GM18873 (cell line): ENCODE data around the gene LGALS4.
"Not testable (repeated sequence)": the region's sequence is repeated elsewhere in the genome, so short reads cannot be mapped to it uniquely, and the experiment has no call there.

ENCODE experiments used
- ATAC-seq: cut with Tn5 transposase; IDR thresholded peaks from one replicate; pipeline ENCODE4 v1.9.1; 2021; ENCODE audit warnings: mild to moderate bottlenecking, moderate library complexity, moderate number of reproducible peaks; ENCODE audit not compliant: unreplicated experiment, low FRiP score

Gene LGALS4

DNA sequence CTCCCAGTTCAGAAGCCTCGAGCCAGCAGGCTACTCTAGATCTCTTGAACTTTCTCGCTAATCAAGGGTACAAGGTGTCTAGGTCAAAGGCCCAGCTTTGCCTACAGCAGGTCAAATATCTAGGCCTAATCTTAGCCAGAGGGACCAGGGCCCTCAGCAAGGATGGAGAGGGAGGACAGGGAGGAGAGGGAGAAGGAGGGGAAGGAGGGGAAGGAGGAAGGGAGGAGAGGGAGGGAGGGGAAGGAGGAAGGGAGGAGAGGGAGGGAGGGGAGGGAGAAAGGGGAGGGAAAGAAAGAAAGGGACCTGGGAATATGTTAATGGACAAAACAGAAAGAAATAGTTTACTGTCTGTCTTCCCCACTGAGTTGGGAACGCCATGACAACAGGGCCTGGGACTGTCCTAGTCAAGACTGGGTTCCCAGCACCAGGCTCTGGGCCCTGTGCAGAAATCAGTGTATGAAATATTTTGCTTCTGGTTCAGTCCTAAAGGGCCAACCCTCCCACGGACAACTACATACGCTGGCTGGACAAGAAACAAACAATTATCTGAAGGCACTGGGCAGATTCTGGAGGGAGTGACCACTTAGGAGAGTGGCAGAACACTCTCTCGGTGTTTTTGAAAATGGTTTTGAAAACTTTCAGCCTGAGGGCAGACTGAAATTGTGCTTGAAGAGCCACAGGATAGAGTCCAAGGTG is 14.3 kb upstream of the LGALS4 start:
- no peak for ATAC-seq

DNA sequence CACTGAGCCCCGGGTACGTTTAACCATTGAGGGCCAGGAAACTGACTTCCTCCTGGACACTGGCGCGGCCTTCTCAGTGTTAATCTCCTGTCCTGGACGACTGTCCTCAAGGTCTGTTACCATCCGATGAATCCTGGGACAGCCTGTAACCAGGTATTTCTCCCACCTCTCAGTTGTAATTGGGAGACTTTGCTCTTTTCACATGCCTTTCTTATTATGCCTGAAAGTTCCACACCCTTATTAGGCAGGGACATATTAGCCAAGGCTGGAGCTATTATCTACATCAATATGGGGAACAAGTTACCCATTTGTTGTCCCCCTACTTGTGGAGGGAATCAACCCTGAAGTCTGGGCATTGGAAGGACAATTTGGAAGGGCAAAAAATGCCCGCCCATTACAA is 13.2 kb upstream of the LGALS4 start:
- not testable (repeated sequence) for ATAC-seq

DNA sequence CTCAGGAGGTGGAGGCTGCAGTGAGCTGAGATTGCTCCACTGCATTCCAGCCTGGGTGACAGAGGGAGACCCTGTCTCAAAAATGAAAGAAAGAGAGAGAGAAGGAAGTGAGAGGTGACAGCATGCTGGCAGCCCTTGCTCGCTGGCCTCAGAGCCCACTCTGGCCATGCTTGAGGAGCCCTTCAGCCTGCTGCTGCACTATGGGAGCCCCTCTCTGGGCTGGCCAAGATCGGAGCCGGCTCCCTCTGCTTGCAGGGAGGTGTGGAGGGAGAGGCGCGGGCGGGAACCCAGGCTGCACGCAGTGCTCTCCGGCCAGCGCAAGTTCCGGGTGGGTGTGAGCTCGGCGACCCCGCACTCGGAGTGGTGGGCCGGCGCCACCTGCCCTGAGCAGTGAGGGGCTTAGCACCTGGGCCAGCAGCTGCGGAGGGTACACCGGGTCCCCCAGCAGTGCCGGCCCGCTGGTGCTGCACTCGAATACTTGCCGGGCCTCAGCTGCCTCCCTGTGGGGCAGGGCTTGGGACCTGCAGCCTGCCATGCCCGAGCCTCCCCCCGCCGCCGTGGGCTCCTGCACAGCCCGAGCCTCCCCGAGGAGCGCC is 8.6 kb upstream of the LGALS4 start:
- ATAC-seq, result not testable (repeated sequence)

DNA sequence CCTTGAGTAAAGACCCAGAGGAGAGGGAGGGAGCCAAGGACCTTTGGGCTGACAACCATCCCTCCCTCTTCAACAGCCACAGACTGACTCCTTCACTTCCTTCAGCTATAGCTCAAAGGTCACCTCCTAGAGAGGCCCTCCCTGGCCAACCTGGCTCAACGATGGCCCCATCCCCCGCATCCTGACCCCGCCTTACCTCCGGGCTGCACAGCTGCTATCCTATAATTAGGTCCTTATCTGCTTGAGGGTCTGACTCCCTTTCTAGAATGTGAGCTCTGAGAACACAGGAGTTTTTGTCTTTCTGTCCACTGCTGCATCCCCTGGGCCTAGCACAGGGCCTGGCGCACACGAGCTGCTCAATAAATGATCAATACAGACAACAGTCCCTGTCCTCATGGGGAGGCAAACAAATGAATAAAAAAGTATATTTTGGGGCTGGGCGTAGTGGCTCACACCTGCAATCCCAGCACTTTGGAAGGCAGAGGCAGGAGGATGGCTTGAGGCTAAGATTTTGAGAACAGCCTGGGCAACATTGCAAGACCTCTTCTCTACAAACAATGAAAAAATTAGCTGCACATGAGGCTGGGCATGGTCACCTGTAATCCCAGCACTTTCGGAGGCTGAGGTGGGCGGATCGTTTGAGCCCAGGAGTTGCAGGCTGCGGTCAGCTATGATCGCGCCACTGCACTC is 6.6 kb upstream of the LGALS4 start:
- no peak for ATAC-seq

DNA sequence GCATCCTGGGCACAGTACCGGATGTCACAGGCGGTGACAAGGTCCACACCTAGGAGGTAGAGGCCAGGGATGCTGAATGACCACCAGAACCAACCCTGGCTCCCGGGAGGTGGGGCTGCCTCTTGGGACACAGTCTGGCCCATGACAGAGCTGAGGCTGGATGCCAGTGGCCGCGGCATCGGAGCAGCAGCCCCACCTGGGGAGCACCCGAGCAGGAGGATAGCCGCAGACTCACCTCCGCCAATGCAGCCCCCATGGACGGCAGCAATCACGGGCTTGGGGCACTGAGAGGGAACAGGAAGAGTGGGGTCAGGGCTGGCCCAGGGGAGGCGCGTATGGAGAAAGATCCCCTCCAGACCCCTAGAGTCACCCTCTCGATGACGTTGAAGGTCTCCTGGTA is 4.3 kb upstream of the LGALS4 start:
- ATAC-seq, result no peak

DNA sequence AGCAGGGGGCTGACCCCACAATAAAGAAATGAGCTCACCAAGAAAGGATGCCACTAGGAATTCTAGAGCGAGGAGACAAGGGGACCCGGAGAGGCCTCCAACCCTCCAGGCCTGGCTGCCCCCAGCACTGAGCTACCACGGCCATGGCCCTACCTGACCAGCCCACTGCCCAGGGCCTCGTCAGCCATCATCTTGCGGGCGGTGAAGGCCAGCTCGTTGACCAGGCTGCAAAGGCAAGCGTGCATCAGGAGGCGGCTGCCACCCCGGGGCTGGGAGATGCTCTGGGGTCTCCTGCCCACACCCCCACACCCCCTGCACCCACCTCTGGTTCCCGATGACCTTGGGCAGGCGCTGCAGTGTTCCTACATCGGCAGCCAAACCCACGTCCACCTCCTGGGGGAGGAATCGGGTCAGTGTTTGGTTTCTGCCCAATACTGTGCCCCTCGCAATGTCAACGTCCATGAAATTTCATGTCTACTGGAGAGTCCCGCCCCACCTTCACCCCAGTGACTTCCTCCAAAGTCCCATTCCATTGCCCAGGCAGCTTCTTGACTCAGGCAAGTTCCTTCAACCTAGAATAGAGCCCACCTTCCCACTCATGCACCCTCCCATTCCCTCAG is 3.5 kb upstream of the LGALS4 start:
- no peak for ATAC-seq

DNA sequence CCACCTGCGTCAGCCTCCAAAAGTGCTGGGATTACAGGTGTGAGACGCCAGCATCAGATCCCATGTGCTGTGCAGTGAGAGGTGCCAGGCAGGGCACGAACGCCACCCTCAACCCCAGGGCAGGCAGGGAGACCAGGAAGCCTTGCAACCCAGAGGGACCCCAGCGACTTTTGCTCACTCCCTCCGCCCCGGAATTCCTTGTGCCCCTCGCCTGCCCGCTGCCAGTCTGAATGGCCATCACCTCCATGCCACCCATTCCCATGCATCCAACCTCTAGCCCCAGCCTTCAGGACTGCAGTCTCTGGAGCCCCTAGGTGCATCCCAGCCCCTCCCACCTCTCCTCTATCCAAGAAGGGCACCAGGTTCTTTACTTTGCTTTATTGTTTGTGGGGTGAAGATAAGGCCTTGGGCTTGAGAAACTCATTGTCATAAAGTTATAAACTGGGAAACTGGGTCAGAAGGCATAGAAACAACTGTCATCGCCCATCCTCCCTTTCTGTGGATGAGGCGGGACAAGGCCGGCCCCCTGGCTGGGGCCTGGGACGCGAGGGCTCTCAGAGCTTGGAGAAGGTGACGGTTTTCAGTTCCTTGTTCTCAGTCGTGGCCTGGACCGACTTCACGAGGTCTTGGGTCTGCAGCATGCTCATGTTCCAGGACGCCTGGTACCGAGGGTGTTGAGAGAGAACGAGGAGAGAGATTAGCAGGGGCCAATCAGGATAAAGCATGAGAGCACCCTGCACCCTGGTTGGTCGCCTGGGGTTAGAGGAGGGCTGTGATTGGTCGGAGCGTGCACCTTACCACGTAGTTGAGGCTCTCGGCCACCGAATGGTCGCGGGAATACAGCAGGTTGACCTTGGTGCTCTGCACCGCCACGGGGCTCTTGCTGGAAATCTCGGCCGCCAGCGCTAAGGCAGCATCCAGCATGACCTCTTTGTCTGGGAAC is 2.6 kb upstream of the LGALS4 start:
- ATAC-seq, result no peak

DNA sequence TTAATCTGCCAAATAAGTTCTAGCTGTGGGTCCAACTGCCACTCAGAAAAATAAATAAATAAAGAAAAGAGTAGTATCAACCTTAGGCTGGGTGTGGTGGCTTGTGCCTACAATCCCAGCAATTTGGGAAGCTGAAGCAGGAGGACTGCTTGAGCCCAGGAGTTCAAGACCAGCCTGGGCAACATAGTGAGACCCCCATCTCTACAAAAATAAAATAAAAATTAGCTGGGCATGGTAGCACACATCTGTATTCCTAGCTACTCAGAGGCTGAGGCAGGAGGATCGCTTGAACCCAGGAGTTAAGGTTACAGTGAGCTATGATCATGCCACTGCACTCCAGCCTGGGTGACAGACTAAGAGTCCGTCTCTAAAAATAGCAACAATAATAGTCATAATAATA is 1.2 kb upstream of the LGALS4 start:
- ATAC-seq, result not testable (repeated sequence)

DNA sequence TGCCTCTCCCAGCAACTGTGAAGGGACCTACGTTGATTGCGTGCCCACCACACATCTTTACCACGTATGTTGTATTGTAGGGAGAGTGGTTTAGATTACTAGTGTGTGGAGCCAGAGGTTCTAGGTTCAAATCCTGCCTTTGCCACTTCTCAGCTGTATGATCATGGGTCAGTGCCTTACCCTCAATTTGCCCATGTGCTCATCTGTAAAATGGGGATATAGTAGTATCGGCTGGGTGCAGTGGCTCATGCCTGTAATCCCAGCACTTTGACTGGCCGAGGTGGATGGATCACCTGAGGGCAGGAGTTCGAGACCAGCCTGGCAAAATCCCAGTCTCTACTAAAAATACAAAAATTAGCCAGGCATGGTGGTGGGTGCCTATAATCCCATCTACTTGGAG is 578 bp upstream of the LGALS4 start:
- ATAC-seq, result no peak

DNA sequence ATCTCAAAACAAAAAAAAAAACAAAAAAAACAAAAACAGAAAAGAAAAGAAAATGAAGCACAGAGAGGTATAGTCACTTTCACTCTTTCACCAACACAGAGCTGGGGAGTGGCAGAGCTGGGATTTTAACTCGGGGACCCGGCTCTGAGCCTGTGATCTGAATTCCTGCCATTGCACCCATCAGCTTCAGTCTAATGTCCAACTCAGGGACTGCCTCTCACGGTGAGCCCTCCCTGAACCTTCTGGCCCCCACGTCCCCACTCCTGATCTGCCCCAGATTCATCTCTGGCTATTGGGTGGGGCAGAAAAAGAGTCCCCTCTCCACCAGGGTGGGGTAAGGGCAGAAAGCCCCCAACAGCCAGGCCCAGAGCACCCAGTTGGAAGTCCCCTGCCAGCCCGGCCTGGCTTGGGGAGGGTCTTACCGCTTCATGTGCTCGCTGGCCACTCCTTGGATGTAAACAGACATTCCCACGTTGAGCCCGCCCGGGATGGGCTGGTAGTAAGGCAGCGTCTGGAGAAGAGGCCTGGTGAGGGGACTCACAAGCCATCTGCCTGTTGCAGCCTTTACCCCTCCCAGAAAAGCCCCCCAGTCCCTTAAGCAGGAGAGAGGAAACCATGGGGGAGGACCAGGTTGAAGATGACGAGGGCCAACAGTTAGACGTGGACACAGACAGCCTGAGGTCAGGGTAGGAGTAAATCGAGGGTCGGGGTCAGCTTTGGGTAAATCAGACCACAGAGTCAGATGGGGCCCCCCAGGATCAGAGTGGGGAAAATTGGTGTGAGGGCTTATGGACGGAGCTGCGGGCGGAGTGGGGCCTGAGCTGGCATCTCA is 520 bp downstream of the LGALS4 start:
- no peak for ATAC-seq

DNA sequence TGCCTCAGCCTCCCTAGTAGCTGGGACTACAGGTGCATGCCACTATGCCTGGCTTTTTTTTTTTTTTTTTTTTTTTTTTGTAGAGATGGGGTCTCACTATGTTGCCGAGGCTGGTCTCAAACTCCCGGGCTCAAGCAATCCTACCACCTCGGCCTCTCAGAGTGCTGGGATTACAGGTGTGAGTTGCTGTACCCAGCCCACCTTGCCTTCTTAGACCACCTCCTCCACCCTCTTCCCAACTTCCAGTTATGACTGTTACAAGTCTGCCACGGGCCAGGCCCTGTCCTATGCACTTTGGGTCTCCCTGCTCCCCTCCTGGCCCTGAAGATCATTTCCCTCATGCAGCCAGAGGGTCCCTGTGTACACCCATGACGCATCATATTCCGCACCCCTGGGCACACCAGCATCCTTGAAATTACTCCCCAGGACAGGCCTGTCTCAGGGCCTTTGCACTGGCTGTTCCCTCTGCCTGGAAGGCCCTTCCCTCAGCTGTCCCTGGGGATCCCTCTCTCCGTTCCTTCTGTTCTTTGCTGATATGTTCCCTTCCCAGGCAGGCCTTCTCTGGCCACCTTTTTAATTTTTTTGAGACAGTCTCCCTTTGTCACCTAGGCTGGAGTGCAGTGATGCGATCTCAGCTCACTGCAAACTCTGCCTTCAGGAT is 3.0 kb downstream of the LGALS4 start:
- no peak for ATAC-seq

DNA sequence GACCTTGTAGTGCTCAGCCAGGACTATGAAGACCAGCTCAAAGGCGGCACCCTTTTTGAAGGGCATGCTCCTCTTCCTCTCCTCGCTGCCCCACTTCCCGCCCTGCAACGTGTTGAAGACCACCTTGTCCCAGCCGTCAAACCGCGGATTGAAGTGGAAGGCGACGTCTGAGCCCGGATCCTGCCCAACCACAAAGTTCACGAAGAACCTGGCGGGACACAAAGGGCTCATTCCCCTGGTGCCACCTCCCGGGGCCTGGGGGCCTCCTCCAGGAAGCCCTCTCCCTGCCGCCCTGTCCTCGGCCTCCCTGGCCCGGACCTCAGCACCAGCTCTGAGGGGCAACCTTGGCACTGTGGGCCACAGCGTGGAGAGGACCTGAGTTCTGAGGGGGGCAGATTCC is 4.0 kb downstream of the LGALS4 start:
- no peak for ATAC-seq

DNA sequence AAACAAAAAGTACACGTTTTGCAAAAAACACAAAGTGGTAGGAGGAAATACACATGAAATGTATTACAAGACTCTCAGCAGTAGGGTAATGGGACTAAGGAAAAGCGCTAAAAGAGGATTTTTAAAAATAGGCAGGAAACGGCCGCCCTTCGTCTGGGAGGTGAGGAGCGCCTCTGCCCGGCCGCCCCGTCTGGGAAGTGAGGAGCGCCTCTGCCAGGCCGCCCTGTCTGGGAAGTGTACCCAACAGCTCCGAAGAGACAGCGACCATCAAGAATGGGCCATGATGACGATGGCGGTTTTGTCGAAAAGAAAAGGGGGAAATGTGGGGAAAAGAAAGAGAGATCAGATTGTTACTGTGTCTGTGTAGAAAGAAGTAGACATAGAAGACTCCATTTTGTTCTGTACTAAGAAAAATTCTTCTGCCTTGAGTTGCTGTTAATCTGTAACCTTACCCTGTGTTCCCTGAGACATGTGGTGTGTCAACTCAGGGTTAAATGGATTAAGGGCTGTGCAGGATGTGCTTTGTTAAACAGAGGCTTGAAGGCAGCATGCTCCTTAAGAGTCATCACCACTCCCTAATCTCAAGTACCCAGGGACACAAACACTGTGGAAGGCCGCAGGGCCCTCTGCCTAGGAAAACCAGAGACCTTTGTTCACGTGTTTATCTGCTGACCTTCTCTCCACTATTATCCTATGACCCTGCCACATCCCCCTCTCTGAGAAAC is 5.2 kb downstream of the LGALS4 start:
- ATAC-seq, result not testable (repeated sequence)

DNA sequence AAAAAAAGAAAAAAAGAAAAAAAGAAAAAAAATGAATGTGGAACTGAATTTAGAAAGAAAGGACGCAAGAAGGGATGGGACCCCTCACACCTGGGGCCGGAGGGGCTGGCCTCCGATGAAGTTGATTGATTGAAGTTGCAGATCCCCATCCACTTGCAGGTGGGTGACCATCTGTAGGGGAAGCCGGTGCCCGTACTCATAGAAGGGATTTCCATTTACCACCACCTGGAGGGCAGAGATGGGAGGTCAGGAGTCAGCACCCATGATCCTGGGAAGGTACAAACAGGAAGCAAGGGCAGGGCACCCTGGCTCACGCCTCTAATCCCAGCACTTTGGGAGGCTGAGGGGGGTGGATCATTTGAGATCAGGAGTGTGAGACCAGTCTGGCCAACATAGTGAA is 6.4 kb downstream of the LGALS4 start:
- no peak for ATAC-seq

DNA sequence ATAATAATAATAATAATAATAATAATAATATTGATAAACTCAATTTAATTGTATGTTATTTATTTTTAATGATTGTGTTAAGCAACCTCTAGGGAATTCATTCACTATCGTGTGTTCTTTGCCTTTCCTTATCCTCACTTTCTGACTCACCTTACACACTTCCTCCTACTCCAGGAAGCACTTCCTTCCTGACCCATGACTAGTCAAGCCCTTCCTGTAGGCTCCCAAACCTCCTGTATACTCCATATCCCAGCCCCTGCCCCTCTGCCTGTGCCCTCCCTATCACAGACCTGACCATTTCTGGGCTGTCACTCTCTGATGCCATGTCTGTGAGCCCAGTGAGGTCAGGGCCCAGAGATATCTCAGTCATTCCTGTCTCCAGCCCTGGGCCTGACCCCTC is 7.6 kb downstream of the LGALS4 start:
- no peak for ATAC-seq

DNA sequence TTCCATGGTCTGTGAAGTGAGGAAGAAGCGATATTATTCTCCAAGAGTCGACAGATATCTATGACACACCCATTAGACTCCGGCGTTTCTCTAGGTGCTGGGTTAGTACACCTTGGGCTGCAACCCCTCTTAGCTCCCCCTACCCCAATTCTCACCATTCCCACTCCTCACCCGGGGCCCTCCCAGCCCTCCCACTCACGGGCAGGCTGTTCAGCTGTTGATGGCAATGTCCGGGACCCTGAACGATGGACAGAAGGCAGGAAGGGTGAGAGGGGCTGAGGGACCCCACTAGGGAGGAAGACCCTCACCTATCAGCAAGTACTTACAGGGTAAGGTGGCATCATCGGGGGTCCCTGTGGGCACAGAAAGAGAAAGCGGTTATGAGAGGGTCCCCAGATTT is 9.2 kb downstream of the LGALS4 start:
- no peak for ATAC-seq

DNA sequence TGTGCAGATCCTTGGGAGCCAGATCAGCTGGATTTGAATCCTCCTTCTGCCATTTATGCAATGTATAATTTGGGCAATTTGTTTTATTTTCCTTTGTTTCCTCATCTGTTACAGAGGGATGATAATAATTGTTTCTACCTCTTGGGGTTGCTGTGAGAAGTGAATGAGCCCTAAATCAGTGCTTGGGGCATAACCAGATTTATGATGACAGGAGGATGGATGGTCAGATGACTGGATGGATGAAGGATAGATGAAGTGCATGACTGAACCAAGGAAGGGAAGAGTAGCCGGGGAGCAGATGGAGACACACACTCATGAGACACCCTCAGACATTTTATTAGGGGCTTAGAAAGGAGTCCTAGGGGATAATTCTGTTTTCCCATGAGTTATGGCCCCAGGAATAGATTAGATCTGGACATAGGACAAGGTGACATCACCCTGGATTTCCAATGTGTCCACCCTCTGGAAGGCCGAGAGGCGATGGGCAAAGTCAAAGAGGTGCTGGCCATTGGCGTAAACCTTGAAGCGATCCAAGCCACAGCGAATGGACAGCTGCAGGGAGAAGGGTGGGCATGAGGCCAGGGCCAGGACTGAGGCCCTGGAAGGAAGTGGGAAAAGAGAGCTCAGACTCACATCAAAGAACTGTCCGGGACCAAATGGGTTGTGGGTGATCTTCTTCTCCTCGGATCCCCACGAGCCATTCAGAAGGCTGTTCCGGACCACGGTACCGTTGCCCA is 11.2 kb downstream of the LGALS4 start:
- ATAC-seq, result no peak
